Measurements from ENCODE around the gene SHB.

Gene SHB

GRCh38 chr9:37925786-37926736 is 143.0 kb downstream of the SHB start:
- Histone ChIP-seq H3K4me2 (ENCODE audit: low read length) (peak overlapping the region; percentile 81), H3K9me3 (ENCODE audit: insufficient read depth, low read length) (no peaks in the 10 kb centered on the region), H3K36me3 (replicated peaks; ENCODE audit: low read depth, low read length) (no peaks in the 10 kb centered on the region), H3K4me1 (ENCODE audit: low read length) (peaks cover 39% of the 10 kb centered on the region), H3K79me2 (ENCODE audit: low read length) (no peaks in the 10 kb centered on the region), H4K20me1 (ENCODE audit: insufficient read depth, low read length) (no peaks in the 10 kb centered on the region), H3K27me3 (ENCODE audit: low read depth, low read length) (no peaks in the 10 kb centered on the region), H3K4me3 (ENCODE audit: low read length) (peak overlapping the region; percentile 33; the same call in 1 of the 2 replicates), H3K27ac (ENCODE audit: low read length) (no peak overlapping the region), H2AFZ (ENCODE audit: low read depth, low read length) (no peak overlapping the region), H3K9ac (ENCODE audit: low read length) (no peak overlapping the region; the same call in 1 of the 2 replicates)
- TF ChIP-seq EZH2phosphoT487 (IDR thresholded peaks at IDR 0.05; ENCODE audit: low read depth) (no peak), CTCF (IDR thresholded peaks at IDR 0.05; ENCODE audit: low read depth, low read length) (no peak)

DNA sequence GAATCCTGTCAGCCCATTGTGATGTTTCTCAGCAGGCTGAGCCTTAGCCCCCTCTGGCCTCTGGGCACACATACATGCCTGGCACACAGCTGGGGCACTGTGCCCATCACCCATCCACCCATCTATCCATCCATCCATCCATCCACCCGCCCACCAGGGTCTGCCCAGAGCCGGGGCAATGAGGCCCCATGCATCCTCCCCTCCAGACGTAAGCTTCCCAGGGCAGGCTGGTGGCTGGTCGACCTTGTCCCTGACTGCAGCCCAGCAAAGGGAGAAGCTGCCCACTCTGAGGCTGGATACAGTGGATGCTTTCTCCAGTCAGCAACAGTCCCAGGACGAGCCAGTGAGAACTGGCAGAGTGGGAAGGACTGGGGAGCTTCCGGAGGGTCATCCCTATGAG is 144.0 kb downstream of the SHB start:
- H3K27me3 ChIP-seq (ENCODE audit: low read depth, low read length), result no peaks in the 10 kb centered on the region
- H2AFZ ChIP-seq (ENCODE audit: low read depth, low read length), result no peak overlapping the region
- H3K79me2 ChIP-seq (ENCODE audit: low read length), result no peaks in the 10 kb centered on the region
- H4K20me1 ChIP-seq (ENCODE audit: insufficient read depth, low read length), result no peaks in the 10 kb centered on the region
- TF ChIP-seq EZH2phosphoT487 (IDR thresholded peaks at IDR 0.05; ENCODE audit: low read depth) (no peak), CTCF (IDR thresholded peaks at IDR 0.05; ENCODE audit: low read depth, low read length) (no peak)
- H3K9me3 ChIP-seq (ENCODE audit: insufficient read depth, low read length), result no peaks in the 10 kb centered on the region
- H3K4me2 ChIP-seq (ENCODE audit: low read length), result no peak overlapping the region
- no peaks in the 10 kb centered on the region for H3K36me3 ChIP-seq (replicated peaks; ENCODE audit: low read depth, low read length)
- no peak overlapping the region for H3K4me3 ChIP-seq (ENCODE audit: low read length)
- H3K27ac ChIP-seq (ENCODE audit: low read length), result no peak overlapping the region
- peaks cover 45% of the 10 kb centered on the region for H3K4me1 ChIP-seq (ENCODE audit: low read length)
- H3K9ac ChIP-seq (ENCODE audit: low read length), result no peak overlapping the region

DNA sequence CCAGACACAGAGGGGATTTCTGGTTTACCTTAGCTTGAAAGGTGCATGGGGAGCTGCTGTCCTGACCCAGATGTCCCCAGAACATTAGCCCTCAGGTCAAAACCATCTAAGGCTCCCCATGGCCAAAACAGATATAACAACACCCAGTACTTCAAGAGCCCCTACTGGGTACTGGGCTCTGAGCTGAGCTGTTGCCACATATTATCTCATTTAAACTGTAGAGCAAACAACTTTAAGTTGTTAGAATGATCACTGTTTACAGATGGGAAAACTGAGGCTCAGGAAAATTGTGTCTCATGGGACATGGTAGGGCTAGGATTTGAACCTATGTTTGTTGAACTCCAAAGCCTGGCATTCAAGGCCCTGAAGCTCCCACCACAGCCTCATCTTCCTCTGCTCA is 144.5 kb downstream of the SHB start:
- Histone ChIP-seq H3K4me1 (ENCODE audit: low read length) (peaks cover 45% of the 10 kb centered on the region), H4K20me1 (ENCODE audit: insufficient read depth, low read length) (no peaks in the 10 kb centered on the region), H3K9ac (ENCODE audit: low read length) (no peak overlapping the region), H3K9me3 (ENCODE audit: insufficient read depth, low read length) (no peaks in the 10 kb centered on the region), H3K79me2 (ENCODE audit: low read length) (no peaks in the 10 kb centered on the region), H3K36me3 (replicated peaks; ENCODE audit: low read depth, low read length) (no peaks in the 10 kb centered on the region), H2AFZ (ENCODE audit: low read depth, low read length) (no peak overlapping the region), H3K27ac (ENCODE audit: low read length) (no peak overlapping the region), H3K27me3 (ENCODE audit: low read depth, low read length) (no peaks in the 10 kb centered on the region), H3K4me2 (ENCODE audit: low read length) (no peak overlapping the region), H3K4me3 (ENCODE audit: low read length) (no peak overlapping the region)
- TF ChIP-seq CTCF (IDR thresholded peaks at IDR 0.05; ENCODE audit: low read depth, low read length) (no peak), EZH2phosphoT487 (IDR thresholded peaks at IDR 0.05; ENCODE audit: low read depth) (no peak)

GRCh38 chr9:37923796-37924427 is 145.1 kb downstream of the SHB start:
- Histone ChIP-seq H3K4me1 (ENCODE audit: low read length) (peaks cover 45% of the 10 kb centered on the region), H4K20me1 (ENCODE audit: insufficient read depth, low read length) (no peaks in the 10 kb centered on the region)
- TF ChIP-seq EZH2phosphoT487 (IDR thresholded peaks at IDR 0.05; ENCODE audit: low read depth) (no peak), CTCF (IDR thresholded peaks at IDR 0.05; ENCODE audit: low read depth, low read length) (no peak)

More at GRCh38 chr9:37923796-37924427, 145.1 kb downstream of the SHB start:
- Histone ChIP-seq H3K27me3 (ENCODE audit: low read depth, low read length) (no peaks in the 10 kb centered on the region), H3K79me2 (ENCODE audit: low read length) (no peaks in the 10 kb centered on the region), H2AFZ (ENCODE audit: low read depth, low read length) (no peak overlapping the region), H3K4me2 (ENCODE audit: low read length) (no peak overlapping the region), H3K4me3 (ENCODE audit: low read length) (no peak overlapping the region), H3K27ac (ENCODE audit: low read length) (no peak overlapping the region), H3K9ac (ENCODE audit: low read length) (no peak overlapping the region), H3K36me3 (replicated peaks; ENCODE audit: low read depth, low read length) (no peaks in the 10 kb centered on the region), H3K9me3 (ENCODE audit: insufficient read depth, low read length) (no peaks in the 10 kb centered on the region)
